Trophoblast cell (in vitro differentiated cells and primary cell): ENCODE results near the gene ZNF22.

Experiments used
- DNase-seq, 2 donors: peaks; one replicate each; pipeline ENCODE4 v3.0.0-alpha.2; 2016
- H2AFZ ChIP-seq: 2 replicates; pipeline ENCODE4 v1.6.1; 2013; ENCODE audit warnings: low read length, moderate library complexity, mild to moderate bottlenecking; ENCODE audit not compliant: insufficient read depth, poor library complexity
- H2AK5ac ChIP-seq: 2 replicates; pipeline ENCODE4 v1.6.1; 2013; ENCODE audit warnings: mild to moderate bottlenecking, low read length
- H2BK120ac ChIP-seq: 2 replicates; pipeline ENCODE4 v1.6.1; 2013; ENCODE audit warnings: low read length, mild to moderate bottlenecking, moderate library complexity; ENCODE audit not compliant: insufficient read depth, poor library complexity
- H2BK12ac ChIP-seq: 2 replicates; pipeline ENCODE4 v1.6.1; 2013; ENCODE audit warnings: mild to moderate bottlenecking, low read length, moderate library complexity
- H2BK5ac ChIP-seq: 2 replicates; pipeline ENCODE4 v1.6.1; 2013; ENCODE audit warnings: low read length, low read depth, moderate library complexity, mild to moderate bottlenecking; ENCODE audit not compliant: poor library complexity
- H3K14ac ChIP-seq: 2 replicates; pipeline ENCODE4 v1.6.1; 2013; ENCODE audit warnings: mild to moderate bottlenecking, low read length
- H3K18ac ChIP-seq: 2 replicates; pipeline ENCODE4 v1.6.1; 2013; ENCODE audit warnings: mild to moderate bottlenecking, low read length
- H3K23ac ChIP-seq: 2 replicates; pipeline ENCODE4 v1.6.1; 2013; ENCODE audit warnings: low read length
- H3K27ac ChIP-seq: 2 replicates; pipeline ENCODE4 v1.5.1; 2013; ENCODE audit warnings: low read depth, mild to moderate bottlenecking, inconsistent platforms, low read length, moderate library complexity
- H3K27me3 ChIP-seq: 2 replicates; pipeline ENCODE4 v1.6.1; 2013; ENCODE audit warnings: inconsistent platforms, mild to moderate bottlenecking, low read length, moderate library complexity; ENCODE audit not compliant: insufficient read depth
- H3K36me3 ChIP-seq, 2 experiments: 1 replicate in 1 of 2; 2 replicates in 1 of 2; pipeline ENCODE4 v1.6.1; 2013; ENCODE audit warnings: low read length in 2 of 2, mild to moderate bottlenecking in 2 of 2, moderate library complexity in 1 of 2; ENCODE audit not compliant: insufficient read depth in 2 of 2, control insufficient read depth in 1 of 2
- H3K4ac ChIP-seq: 2 replicates; pipeline ENCODE4 v1.6.1; 2013; ENCODE audit warnings: low read depth, mild to moderate bottlenecking, low read length, moderate library complexity
- H3K4me1 ChIP-seq, 2 experiments: 1 replicate in 1 of 2; 2 replicates in 1 of 2; pipeline ENCODE4 v1.6.1; 2013; ENCODE audit warnings: low read length in 2 of 2, mild to moderate bottlenecking in 2 of 2, moderate library complexity in 1 of 2; ENCODE audit not compliant: insufficient read depth in 2 of 2, control insufficient read depth in 1 of 2
- H3K4me2 ChIP-seq: 2 replicates; pipeline ENCODE4 v1.6.1; 2013; ENCODE audit warnings: inconsistent platforms, mild to moderate bottlenecking, low read length, moderate library complexity
- H3K4me3 ChIP-seq: 2 replicates; pipeline ENCODE4 v1.5.1; 2013; ENCODE audit warnings: mild to moderate bottlenecking, low read depth, low read length, inconsistent platforms
- H3K79me1 ChIP-seq: one replicate; pipeline ENCODE4 v1.6.1; 2013; ENCODE audit warnings: low read length
- H3K79me2 ChIP-seq: 2 replicates; pipeline ENCODE4 v1.6.1; 2013; ENCODE audit warnings: low read length, mild to moderate bottlenecking; ENCODE audit not compliant: control insufficient read depth, insufficient read depth, poor library complexity
- H3K9ac ChIP-seq: 2 replicates; pipeline ENCODE4 v1.6.1; 2013; ENCODE audit warnings: mild to moderate bottlenecking, low read length
- H3K9me3 ChIP-seq: 2 replicates; pipeline ENCODE4 v1.6.1; 2013; ENCODE audit warnings: low read depth, mild to moderate bottlenecking, control low read depth, inconsistent platforms, low read length; ENCODE audit not compliant: insufficient read depth
- H4K12ac ChIP-seq: 2 replicates; pipeline ENCODE4 v1.6.1; 2013; ENCODE audit warnings: low read depth, mild to moderate bottlenecking, low read length, moderate library complexity
- H4K8ac ChIP-seq: 2 replicates; pipeline ENCODE4 v1.6.1; 2013; ENCODE audit warnings: low read depth, mild to moderate bottlenecking, low read length, moderate library complexity
- H4K91ac ChIP-seq: one replicate; pipeline ENCODE4 v1.6.1; 2013; ENCODE audit warnings: low read depth, mild to moderate bottlenecking, low read length, moderate library complexity
- WGBS: extraction: QIAGEN DNeasy Blood & Tissue Kit; methylation state at CpG from one replicate; pipeline ENCODE4 v1.1.7; 2013; ENCODE audit warnings: missing lambda C conversion rate; ENCODE audit not compliant: insufficient read length, insufficient coverage; ENCODE audit errors: extremely low coverage; 5-methylcytosine and 5-hydroxymethylcytosine counted together

ZNF22 gene

GRCh38 chr10:44972874-44973306, 27.8 kb upstream of the ZNF22 start:
- Histone ChIP-seq H2BK12ac (no peak overlapping the region), H3K9me3 (no peaks in the 10 kb centered on the region), H3K27me3 (no peaks in the 10 kb centered on the region), H3K36me3 (peaks cover 27 to 34% of the 10 kb centered on the region in 2 experiments), H2BK5ac (no peak overlapping the region), H2BK120ac (no peak overlapping the region), H4K12ac (no peak overlapping the region), H3K9ac (no peak overlapping the region), H3K14ac (no peak overlapping the region), H4K91ac (peak overlapping the region; percentile 9), H3K79me1 (peaks cover 19% of the 10 kb centered on the region), H3K4me2 (no peak overlapping the region), H3K27ac (no peak overlapping the region), H3K4me1 (peaks cover 28 to 45% of the 10 kb centered on the region in 2 experiments), H2AK5ac (peak overlapping the region; percentile 8), H3K18ac (no peak overlapping the region), H3K4me3 (no peak overlapping the region), H3K79me2 (peaks cover 7% of the 10 kb centered on the region), H4K8ac (no peak overlapping the region), H2AFZ (no peak overlapping the region), H3K4ac (no peak overlapping the region), H3K23ac (no peak overlapping the region)
- WGBS = no CpG with 5 or more reads among the region's 6 CpGs
- DNase-seq = no peak

- H2BK12ac ChIP-seq = no peak overlapping the region
- H3K79me2 ChIP-seq = peaks cover 8% of the 10 kb centered on the region
- peak overlapping the region; percentile 55 for H3K18ac ChIP-seq
- peaks cover 27 to 34% of the 10 kb centered on the region in 2 experiments for H3K36me3 ChIP-seq
- peak overlapping the region; percentile 10 for H2BK120ac ChIP-seq
- H3K27me3 ChIP-seq = no peaks in the 10 kb centered on the region
- H2AFZ ChIP-seq = no peak overlapping the region
- peak overlapping the region; percentile 51 for H3K14ac ChIP-seq
- H4K12ac ChIP-seq = no peak overlapping the region
- H3K4me1 ChIP-seq = peaks cover 33 to 45% of the 10 kb centered on the region in 2 experiments
- H3K27ac ChIP-seq = no peak overlapping the region
- H3K23ac ChIP-seq = no peak overlapping the region
- H3K4me3 ChIP-seq = no peak overlapping the region
- H3K79me1 ChIP-seq = peaks cover 23% of the 10 kb centered on the region
- H3K9ac ChIP-seq = no peak overlapping the region
- H2BK5ac ChIP-seq = no peak overlapping the region
- H3K4ac ChIP-seq = peak overlapping the region; percentile 17
- no peak for DNase-seq
- no peak overlapping the region for H4K8ac ChIP-seq
- peak overlapping the region; percentile 38 for H2AK5ac ChIP-seq
- peak overlapping the region; percentile 71 for H4K91ac ChIP-seq
- no peaks in the 10 kb centered on the region for H3K9me3 ChIP-seq
- no peak overlapping the region for H3K4me2 ChIP-seq
- whole genome bisulfite sequencing = no CpG with 5 or more reads among the region's 18 CpGs
These were observed 27.2 kb upstream of the ZNF22 start for GRCh38 chr10:44973323-44974081.

GRCh38 chr10:44974082-44974627, 26.6 kb upstream of the ZNF22 start:
- H4K12ac ChIP-seq = peak overlapping the region; percentile 94
- H3K27me3 ChIP-seq = no peaks in the 10 kb centered on the region
- H3K4me2 ChIP-seq = peak overlapping the region; percentile 55
- no peaks in the 10 kb centered on the region for H3K9me3 ChIP-seq
- DNase-seq = no peak
- no peak overlapping the region for H3K9ac ChIP-seq
- peak overlapping the region; percentile 96 for H4K91ac ChIP-seq
- peaks cover 28% of the 10 kb centered on the region for H3K79me1 ChIP-seq
- peak overlapping the region; percentile 92 for H2BK12ac ChIP-seq
- peak overlapping the region; percentile 90 for H4K8ac ChIP-seq
- no peak overlapping the region for H3K4me3 ChIP-seq
- peak overlapping the region; percentile 92 for H2BK120ac ChIP-seq
- H3K23ac ChIP-seq = no peak overlapping the region
- H3K18ac ChIP-seq = peak overlapping the region; percentile 94
- H3K36me3 ChIP-seq = peaks cover 25 to 30% of the 10 kb centered on the region in 2 experiments
- peak overlapping the region; percentile 81 for H3K4ac ChIP-seq
- H2BK5ac ChIP-seq = peak overlapping the region; percentile 55
- H3K14ac ChIP-seq = peak overlapping the region; percentile 95
- peaks cover 38 to 50% of the 10 kb centered on the region in 2 experiments for H3K4me1 ChIP-seq
- H3K27ac ChIP-seq = peak overlapping the region; percentile 63
- peak overlapping the region; percentile 82 for H2AFZ ChIP-seq
- peaks cover 8% of the 10 kb centered on the region for H3K79me2 ChIP-seq
- H2AK5ac ChIP-seq = peak overlapping the region; percentile 97
- no CpG with 5 or more reads among the region's 7 CpGs for WGBS

GRCh38 chr10:44974628-44975430, 25.9 kb upstream of the ZNF22 start:
- peak overlapping the region; percentile 81 for H3K4ac ChIP-seq
- H3K79me1 ChIP-seq = peaks cover 34% of the 10 kb centered on the region
- H3K4me3 ChIP-seq = no peak overlapping the region
- H3K14ac ChIP-seq = peak overlapping the region; percentile 95
- peak overlapping the region; percentile 92 for H2BK120ac ChIP-seq
- H4K91ac ChIP-seq = peak overlapping the region; percentile 96
- DNase-seq = peak; percentile 51 to 63
- peaks cover 22 to 27% of the 10 kb centered on the region in 2 experiments for H3K36me3 ChIP-seq
- peak overlapping the region; percentile 88 for H3K27ac ChIP-seq
- H3K9ac ChIP-seq = peak overlapping the region; percentile 65
- H3K27me3 ChIP-seq = no peaks in the 10 kb centered on the region
- no CpG with 5 or more reads among the region's 46 CpGs for WGBS
- peak overlapping the region; percentile 94 for H3K18ac ChIP-seq
- H3K9me3 ChIP-seq = no peaks in the 10 kb centered on the region
- H2BK12ac ChIP-seq = peak overlapping the region; percentile 92
- H3K23ac ChIP-seq = no peak overlapping the region
- peaks cover 8% of the 10 kb centered on the region for H3K79me2 ChIP-seq
- H4K12ac ChIP-seq = peak overlapping the region; percentile 94
- peak overlapping the region; percentile 93 for H2BK5ac ChIP-seq
- peak overlapping the region; percentile 97 for H2AK5ac ChIP-seq
- peak overlapping the region; percentile 64 for H3K4me2 ChIP-seq
- peaks cover 45 to 56% of the 10 kb centered on the region in 2 experiments for H3K4me1 ChIP-seq
- peak overlapping the region; percentile 82 for H2AFZ ChIP-seq
- H4K8ac ChIP-seq = peak overlapping the region; percentile 90
